ENCODE data around the gene TMX4.

Gene TMX4

DNA sequence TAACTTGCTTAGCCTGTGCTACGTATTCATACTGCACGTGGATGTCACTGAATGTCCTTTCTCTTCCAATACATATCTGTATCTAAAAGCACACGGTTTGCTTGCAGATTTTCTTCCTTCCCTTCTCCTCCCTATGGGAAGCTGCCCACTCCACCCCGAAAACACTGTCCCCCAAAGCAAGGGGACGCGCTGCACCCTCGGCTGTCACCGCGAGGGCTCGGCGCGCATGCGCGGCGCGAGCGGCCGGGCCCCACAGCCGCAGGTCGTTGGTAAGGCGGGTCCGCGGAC, 659 bp downstream of the TMX4 start:
- peak; percentile 40 for DNase-seq (ENCODE audit: low read depth)

DNA sequence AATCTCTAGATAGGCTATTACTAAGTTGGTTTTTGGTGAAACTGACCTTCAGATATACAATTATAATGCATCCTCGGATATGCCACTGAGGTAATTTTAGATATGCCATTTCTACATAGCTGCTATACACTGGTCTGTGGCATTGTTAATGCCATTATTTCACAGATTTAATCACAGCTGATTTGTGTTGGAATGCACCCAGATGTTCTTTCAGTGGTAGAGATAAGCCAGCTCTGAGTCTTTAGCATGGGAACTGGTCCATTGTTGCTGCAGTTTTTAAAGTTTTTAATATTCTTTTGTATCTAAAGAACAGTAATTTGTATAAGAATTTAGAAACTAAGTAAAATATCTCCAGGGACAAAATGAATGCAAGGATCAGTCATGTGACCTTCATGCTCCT, 6.8 kb downstream of the TMX4 start:
- DNase-seq (ENCODE audit: low read depth): no peak

DNA sequence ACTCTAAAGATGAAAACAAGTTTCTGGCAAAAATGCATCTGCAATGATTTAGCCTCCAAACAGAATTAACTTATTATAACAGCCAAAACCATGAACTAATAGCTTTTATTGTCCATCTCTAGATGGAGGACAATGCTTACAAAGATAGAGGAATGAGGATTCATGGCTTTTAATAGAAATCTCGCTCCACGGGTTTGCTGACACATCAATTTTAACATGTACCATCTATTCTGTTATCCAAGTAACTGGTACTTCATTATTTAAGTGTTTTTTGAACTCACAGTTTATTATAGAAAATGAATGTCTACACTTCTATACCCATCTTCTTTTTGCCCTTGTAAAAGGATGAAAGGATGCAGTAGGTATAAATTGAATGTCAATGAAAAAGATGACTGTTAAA, 10.8 kb downstream of the TMX4 start:
- no peak for DNase-seq (ENCODE audit: low read depth)

DNA sequence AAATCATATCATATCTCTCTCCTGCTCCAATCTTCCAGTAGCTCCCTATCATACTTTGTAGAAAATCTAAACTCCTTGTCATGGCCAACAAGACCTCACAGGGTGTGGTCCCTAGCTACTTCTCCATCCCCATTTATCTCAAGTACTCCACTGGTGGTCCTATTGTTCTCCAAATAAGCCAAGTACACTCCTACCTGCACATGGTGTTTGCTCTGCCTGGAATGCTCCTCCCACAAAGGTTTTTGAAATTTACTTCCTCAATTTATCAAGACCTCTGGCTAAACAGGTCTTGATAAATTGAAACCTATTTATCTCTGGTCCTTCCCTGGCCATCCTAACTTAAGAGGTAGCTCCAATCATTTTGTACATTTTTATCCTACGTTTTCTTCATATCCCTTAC, 12.1 kb downstream of the TMX4 start:
- no peak for DNase-seq (ENCODE audit: low read depth)

DNA sequence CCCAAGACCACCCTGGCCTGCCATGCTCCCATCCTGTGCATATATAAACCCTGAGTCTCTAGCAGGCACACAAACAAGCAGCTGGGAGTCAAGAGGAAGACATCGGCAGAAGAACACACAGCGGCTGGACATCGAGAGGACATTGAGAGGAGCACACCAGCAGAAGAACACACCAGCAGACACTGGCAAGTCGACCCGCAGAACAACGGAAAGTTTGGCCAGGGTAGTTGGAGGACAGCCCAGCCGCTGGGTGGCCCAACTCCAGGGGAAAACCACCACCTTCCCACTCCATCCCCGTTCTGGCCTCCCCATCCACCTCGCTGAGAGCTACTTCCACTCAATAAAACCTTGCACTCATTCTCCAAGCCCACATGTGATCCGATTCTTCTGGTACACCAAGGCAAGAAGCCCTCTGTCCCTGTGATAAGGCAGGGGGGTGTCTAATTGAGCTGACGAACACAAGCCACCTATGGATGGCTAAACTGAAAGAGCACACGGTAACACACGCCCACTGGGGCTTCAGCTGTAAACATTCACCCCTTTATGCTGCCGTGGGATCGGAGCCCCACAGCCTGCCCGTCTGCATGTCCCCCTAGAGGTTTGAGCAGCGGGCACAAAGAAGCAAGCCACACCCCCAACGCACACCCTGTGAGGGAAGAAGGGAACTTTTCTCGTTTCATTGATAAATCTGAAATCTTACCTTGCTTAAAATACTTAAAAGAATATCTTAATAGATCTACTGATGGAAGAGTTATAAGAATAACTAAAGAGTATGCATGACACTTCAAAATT, 13.8 kb downstream of the TMX4 start:
- no peak for DNase-seq (ENCODE audit: low read depth)

DNA sequence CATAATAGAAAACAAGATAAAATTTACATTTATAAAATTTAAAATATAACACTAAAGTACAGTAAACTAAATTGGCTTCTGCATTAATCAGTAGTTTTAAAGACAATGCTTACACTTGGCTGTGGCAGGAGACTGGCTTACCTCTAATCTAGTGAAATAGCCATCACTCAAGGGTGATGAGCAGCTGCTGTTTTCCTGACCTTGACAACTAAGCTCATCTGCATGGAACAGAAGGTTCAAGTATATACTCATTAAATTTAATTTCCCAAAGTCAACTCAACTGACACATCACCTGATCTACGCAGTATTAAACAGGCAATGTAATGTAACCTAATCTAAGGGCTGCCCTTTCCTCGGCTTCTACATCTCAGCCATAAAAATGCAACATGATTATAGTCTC, 14.5 kb downstream of the TMX4 start:
- DNase-seq (ENCODE audit: low read depth): no peak

DNA sequence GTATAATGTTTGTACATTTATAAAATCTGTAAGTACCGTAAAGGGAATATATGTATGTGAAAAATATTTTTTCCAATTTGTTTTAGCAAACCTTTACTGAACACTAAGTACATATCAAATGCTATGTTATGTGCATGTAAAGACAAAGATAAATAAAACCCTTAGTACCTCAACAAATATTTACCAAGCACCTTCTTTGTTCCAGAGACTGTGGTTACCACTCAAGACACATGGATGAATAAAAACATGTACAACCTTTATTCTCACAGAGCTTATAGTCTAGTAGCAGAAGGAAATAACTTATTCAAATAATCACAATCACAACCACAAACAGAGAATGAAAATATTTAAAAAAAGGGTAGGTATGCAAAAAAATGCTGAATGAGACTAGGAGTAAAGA, 17.5 kb downstream of the TMX4 start:
- DNase-seq (ENCODE audit: low read depth): no peak

DNA sequence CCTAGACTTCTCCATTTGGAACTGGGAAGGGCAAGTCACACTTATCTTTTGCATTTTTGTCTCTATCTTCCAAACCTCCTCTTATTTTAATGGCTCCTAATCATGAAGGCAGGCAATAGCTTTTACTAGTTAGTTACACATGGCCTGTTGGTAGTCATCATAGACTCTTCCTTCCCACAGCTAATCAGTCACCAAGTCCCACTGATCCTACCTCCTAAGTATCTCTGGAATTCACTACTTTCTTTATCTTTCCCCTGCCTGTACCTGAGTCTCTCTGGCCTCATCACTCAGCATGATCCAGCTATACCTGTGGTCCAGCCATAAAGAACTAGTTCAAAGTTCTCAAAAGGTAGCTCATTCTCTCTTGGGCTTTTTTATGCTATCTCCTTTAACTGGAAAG, 18.8 kb downstream of the TMX4 start:
- no peak for DNase-seq (ENCODE audit: low read depth)

DNA sequence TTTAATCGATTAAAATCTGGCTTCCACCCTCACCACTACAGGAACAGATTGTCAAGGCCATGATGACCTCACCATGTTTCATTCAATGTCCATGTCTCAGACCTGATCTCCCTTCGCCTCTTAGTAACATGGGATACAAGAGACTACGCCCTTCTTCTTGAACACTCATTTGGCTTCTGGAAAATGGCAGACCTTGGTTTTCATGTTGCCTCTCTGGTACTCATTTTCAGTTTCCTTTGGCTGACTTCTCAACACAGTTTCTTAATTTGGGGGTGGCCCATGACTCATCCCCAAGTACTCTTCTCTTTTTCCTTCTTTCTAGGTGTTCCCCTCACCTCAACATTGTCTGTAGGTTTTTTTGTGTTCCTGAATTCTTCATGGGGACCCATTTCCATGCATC, 22.7 kb downstream of the TMX4 start:
- DNase-seq (ENCODE audit: low read depth): no peak

DNA sequence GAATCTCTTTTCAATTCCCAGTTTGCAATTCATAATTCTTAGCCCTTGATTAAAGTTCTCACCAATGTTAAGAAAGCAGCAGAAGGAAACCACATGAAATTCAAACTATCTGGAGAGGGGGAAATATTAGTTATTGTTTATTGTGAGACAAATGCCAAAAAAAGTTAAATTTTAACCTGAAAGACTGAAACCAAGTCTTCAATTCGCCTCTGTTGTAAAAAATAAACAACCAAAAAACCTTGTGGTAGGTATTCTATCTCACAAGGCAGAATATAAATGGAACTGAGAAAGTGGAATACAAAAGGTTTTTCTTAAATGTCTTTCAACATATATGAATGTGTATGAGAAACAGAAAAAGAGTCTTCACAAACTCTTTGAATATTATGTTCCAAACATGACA, 24.8 kb downstream of the TMX4 start:
- DNase-seq (ENCODE audit: low read depth): no peak

DNA sequence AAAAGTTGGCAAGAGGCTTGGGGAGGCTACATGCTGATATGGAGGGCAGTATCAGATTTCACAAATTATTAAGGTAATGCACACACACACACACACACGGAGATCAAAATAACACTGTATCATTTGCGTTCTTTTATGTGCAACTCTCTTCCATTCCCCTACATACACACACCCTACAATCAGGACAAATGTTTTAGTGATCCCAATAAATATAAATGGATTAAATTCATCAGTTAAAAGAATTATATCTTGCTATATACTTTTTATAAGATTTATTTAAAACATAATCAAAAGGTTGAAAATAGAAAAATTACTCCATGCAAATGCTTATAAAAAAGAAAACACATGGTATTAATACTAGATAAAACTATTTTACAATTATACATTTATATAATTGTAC, 25.9 kb downstream of the TMX4 start:
- no peak for DNase-seq (ENCODE audit: low read depth)

DNA sequence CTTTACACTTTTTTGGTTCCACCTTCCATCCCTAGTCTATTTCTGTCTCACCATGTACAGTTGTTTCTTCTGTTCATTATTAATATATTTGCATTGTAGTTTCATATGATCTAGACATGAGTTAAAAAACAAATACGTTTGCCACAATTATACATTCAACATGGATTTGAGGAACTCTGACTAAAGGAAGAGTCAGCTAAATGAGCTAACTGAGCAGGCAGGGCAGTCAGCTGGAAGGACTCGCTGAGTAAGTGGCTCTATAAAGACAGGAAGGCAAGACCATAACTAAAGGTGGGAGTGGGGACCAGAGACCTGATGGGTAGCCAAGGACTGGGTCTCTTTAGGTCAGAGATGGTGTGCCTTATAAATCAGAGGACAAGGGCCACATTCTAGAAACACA, 26.3 kb downstream of the TMX4 start:
- DNase-seq (ENCODE audit: low read depth): no peak

DNA sequence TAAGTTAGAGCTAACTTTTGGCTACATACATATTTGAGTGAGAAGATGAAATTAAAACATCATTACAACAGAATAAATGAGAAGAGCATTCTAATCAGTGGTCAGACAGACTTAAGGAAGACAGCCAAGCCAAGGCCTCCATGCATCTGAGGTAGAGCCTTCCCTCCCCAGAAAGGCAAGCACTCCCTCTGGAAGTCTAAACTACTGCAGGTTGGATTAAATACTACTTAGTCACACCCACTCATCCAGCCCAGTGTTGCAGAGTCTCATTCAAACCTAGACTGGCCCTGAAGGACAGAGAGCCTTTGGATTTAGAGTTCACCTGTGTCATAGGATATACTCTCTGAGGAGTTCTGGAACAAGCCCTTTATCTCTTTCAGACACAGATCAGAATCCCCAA, 29.2 kb downstream of the TMX4 start:
- no peak for DNase-seq (ENCODE audit: low read depth)

DNA sequence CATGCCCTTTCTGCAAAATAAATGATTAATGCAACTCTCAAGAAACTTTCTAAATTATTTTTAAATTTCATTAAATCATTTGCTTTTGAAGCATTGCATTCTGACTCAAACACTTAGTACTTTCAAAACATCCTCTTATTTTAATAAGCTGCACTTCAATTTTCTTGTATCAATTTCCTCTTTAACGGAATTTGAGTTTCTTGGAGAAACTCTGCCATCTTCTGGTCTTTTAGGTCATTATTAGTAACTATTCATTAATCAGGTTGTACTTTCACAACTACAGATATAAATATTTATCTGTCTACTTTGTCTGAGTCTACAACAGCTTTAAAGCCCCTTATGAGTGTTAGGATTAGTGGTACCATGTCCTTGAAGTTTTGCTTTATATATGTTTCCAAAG, 30.2 kb downstream of the TMX4 start:
- no peak for DNase-seq (ENCODE audit: low read depth)

DNA sequence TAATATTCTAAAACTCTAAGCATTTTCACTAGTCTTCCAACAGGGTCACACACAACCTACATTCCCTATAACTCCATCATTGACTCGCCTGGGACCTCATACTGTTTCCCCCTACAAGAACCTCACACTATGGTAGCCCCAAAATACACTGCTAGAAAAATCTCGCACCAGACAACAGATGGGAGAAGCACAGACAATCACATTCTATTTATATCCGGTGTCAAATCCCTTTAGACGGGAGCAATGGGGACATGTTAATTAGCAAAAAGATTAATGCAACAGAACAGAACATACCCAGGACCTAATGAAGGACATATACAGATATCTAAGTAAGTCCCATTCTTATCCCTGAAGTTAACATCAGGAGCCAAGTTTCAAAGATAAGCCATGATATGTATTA, 33.6 kb downstream of the TMX4 start:
- DNase-seq (ENCODE audit: low read depth): no peak

DNA sequence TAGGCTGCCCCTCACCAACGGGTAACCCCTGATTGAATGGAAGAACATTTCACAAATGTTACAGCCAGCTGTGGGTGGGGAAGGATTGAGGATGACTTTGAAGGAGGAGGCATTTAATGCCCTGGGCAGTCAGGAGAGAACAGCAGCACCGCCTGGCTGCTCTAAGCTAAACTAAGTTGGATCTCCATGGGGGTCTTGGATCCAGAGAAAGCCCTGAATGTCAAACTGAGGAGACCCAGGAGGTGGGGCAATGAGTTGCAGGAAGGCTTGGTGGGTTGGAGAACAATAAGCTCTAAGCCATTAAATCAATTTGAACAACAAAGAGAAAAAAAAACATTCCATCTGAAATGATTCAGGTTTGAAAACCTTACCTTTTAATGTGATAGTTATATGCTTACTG, 35.4 kb downstream of the TMX4 start:
- no peak for DNase-seq (ENCODE audit: low read depth)

DNA sequence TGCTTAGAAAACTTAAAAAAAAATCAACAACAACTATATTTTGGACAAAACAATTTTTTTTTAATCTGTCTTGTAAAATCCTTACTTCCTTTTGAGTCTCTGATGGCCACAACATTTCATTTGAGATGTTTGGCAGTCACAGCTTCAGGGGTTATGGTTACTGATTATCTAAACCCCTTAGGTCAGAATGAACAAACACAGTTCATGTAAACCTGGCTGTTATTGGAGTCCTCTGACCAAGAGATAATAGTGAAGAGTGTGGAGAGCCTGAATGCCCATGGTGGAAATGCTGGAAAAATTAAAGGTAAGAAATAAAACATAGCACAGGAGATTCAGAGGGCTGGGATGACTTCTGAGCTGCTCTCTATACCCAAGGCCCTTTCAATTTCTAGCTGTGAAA, 38.2 kb downstream of the TMX4 start:
- DNase-seq (ENCODE audit: low read depth): no peak

DNA sequence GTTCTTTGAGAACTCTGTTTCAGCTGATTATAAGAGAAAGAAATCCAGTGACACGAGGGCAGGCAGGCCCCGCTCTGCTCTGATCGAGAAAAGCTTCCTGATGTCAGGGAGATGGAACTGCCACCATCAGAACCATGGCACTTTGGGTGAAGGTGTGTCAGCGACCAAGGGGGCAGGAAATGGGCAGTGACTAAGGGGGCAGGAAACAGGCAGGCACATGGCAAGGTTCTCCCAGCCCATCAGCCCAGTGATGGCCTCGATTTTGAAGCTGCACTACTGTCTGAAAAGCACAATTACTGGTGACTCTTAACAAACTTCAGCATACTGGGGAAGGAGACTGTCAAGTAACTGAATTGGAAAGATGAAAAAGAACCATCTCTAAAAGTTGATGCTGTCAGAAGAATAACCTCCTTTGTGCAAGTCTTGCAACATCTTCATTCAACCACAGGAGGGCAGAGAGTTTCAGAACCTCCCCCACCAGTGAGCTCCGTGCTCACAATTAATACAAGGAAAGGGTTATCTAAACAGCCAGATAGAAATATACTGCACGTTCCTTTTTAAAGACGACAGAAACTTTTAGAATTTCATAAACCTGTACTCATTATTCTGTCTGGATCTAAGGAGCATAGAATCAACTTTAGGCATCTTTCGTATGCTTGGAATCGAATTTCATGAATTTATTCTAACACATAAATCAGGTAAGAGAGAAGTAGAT, 39.1 kb downstream of the TMX4 start:
- no peak for DNase-seq (ENCODE audit: low read depth)

DNA sequence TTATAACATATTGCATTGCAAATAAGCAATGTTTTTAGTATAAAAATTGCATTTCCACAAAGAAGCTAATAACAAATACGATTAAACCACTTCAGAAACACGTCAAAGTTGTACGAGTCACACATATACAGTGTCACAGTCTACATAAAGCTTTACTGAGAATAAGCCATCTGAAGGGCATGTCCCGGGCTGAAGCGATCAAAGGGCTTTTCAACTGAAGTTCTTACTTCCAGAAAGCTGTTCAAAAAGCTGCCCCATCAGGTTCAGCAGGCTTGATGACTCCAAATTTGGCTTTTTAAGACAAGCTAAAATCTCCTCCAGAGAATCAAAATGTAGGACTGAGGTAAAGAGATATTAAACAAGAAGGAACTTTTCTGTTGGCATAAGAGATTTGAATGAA, 41.9 kb downstream of the TMX4 start:
- DNase-seq (ENCODE audit: low read depth): no peak

DNA sequence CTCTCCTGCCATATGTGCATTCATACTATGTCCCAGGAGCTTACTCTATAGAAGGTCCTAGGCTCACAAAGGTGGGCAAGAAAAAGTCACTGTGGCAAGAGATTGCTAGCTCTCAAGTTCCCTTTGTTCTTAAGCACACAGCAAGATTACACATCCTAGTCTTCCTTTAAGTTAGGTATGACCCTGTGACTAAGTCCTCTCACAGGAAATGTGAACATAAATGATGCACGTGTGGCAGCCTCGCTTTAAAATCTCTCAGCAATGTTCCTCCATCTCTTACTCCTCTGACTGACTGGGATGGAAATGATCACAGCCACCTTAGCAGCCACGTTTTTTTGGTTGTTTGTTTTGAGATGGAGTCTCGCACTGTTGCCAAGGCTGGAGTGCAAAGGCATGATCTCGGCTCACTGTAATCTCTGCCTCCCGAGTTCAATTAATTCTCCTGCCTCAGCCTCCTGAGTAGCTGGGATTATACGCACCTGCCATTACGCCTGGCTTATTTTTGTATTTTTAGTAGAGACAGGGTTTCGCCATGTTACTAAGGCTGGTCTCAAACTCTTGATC, 43.6 kb downstream of the TMX4 start:
- no peak for DNase-seq (ENCODE audit: low read depth)

DNA sequence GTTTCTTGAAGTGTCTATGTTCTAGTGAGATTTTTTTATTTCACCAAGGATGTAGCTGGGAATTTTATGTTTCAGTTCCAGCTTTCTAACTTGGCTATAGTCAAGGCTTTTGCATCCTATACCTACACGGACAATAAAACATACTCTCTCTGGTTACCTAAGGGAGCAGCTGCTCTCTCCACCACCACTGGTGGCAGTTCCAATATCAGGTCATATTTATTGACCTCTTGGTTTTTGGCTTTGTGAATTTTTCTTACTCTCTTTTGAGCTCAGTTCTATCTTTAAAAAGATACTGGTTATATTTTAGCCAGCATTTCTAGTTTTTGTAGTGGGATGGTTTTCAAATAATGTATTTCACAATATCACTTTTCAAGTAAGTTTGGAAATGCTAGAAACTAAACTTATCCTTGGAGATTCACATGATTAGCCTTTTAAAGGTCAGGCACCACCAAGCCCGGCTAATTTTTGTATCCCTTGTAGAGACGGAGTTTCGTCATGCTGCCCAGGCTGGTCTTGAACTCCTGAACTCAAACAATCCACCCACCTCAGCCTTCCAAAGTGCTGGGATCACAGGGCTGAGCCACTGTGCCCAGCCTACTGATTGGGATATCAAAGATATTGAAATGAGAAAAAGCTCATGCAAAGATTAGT, 44.7 kb downstream of the TMX4 start:
- no peak for DNase-seq (ENCODE audit: low read depth)

DNA sequence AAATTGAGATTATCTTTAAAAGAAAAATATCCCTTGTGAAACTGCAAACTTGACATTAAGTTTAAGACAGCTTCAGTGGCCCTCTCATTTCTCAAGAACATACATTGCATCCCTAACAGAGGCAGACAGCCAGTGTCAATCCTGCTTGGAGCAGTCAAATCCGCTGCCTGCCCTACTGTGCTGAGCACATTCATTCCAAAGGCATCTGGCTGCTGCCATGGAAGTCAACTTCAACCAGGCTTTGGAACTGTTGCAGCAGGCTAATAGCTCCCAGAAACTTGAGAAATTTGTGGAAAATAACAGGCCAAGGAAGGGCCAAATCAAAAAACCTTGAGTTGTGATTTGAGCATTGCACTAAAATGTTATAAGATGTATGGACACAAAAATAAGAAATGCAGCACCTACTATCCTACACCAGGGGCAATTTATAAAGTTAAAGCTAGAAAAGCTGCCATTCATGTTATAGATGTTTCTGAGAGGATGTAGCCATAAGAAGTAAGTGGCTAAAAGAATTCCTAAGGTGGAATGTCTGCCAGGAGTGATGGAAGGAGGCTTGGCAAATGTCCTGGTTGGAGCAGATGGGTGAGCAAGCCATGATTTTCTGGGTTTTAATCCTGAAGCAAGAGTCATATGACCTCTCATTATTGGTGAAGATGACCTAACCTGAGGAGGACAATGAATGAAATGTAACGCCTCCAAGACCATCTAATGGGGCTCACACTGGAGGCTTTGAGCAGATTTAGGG, 47.9 kb downstream of the TMX4 start:
- DNase-seq (ENCODE audit: low read depth): no peak

Measured in stimulated activated CD8-positive, alpha-beta memory T cell treated with anti-CD3 and anti-CD28 coated beads, Interleukin-7, amount 100 ng/mL, for 24 hours (primary cell).